ENCODE measurements around the gene TSC1. TPM values are rescaled to one million over a fixed set of nuclear protein-coding genes. Genes with fewer than 3 reads are reported as not detected.

TSC1 gene
- polyA plus RNA-seq, 1 experiment = 45.2 TPM

DNA sequence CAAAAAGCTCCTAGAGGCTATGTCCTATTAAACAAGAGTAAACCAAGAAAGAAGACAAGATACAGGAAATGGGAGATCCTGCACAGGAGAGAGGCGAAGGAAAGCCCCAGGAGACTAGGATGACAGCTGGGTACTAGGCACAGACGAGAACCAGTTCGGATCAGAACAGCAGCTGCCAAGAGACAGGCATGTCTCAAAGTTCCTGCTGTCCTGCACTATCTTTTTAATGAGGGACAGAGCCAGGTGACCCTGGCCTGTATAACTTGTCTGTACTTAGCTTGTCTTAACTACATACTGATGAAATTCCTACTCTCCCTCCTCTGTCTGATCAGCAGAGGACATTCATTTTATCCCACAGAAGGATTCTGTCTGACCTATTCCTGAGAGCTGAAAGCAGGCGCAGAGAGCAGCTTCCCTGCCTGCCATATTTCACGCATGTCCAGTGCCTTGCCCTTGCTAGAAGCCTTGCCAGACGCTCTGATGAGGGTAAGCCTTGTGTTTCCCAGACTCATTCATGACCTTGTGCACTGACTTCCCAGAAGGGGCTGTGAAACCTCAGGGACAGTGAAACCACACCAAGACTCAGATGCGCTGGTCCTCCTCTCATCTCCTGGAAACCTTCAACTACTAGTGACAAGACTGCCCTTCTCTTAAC, 24.7 kb downstream of the TSC1 start:
- no peak overlapping the region for H3K4me3 ChIP-seq (ENCODE audit: low read depth, low read length)
- DNase-seq (ENCODE audit: low read depth) = no peak
- peaks cover 26% of the 10 kb centered on the region for H3K36me3 ChIP-seq (ENCODE audit: control insufficient read depth, insufficient read depth, low read length)
- no peaks in the 10 kb centered on the region for H3K27me3 ChIP-seq (ENCODE audit: control insufficient read depth, insufficient read depth, low read length)
- POLR2A ChIA-PET = no interaction called here
- CTCF ChIA-PET = interaction anchor here (0.6 to 6.9 kb wide), 7 partner anchors 10 to 59 kb away, joined by 3 to 50 read pairs (median 4); partner anchors contain the start of gene GFI1B
- TF ChIP-seq, protein P1, sequence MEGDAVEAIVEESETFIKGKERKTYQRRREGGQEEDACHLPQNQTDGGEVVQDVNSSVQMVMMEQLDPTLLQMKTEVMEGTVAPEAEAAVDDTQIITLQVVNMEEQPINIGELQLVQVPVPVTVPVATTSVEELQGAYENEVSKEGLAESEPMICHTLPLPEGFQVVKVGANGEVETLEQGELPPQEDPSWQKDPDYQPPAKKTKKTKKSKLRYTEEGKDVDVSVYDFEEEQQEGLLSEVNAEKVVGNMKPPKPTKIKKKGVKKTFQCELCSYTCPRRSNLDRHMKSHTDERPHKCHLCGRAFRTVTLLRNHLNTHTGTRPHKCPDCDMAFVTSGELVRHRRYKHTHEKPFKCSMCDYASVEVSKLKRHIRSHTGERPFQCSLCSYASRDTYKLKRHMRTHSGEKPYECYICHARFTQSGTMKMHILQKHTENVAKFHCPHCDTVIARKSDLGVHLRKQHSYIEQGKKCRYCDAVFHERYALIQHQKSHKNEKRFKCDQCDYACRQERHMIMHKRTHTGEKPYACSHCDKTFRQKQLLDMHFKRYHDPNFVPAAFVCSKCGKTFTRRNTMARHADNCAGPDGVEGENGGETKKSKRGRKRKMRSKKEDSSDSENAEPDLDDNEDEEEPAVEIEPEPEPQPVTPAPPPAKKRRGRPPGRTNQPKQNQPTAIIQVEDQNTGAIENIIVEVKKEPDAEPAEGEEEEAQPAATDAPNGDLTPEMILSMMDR (IDR thresholded peaks at IDR 0.05; ENCODE audit: insufficient read depth, low read depth, low read length) = no peak

DNA sequence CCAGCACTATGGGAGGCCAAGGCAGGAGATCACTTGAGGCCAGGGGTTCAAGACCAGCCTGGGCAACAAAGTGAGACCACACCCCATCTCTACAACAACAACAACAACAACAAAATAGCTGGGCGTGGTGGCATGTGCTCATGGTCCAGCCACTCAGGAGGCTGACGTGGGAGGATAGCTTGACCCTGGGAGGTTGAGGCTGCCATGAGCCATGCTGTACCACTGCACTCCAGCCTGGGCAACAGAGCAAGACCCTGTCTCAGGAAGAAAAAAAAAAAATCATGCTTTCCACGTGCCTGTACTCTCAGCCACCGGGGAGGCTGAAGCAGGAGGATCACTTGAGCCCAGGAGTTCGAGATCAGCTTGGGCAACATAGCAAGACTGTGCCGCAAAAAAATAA, 29.5 kb downstream of the TSC1 start:
- POLR2A ChIA-PET = no interaction called here
- CTCF ChIA-PET = interaction anchor here (0.7 to 6.9 kb wide), 3 partner anchors 12 to 16 kb away, joined by 3 to 50 read pairs (median 3); no protein-coding TSS in a partner anchor

DNA sequence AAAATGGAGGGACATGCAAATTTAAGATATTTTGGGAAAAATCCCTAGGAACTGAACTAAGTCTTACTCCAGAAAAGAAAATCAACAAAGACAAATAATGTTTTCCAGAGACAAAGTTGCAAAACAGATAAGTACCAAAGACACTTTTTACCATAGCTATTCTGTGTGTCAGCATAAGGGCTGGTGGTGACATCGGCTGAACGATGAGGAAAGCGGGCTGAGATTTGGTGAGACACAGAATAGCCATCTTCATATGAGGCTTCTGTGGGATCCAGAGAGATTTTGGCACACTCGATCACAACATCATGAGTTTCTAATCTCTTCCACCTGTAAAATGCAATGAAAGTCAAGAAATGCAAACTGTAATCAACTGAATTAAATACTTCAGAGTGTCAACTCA, 32.3 kb downstream of the TSC1 start:
- no peaks in the 10 kb centered on the region for H3K27me3 ChIP-seq (ENCODE audit: control insufficient read depth, insufficient read depth, low read length)
- no peak overlapping the region for H3K4me3 ChIP-seq (ENCODE audit: low read depth, low read length)
- TF ChIP-seq, protein P1 (IDR thresholded peaks at IDR 0.05; ENCODE audit: insufficient read depth, low read depth, low read length) = no peak
- H3K36me3 ChIP-seq (ENCODE audit: control insufficient read depth, insufficient read depth, low read length) = peaks cover 12% of the 10 kb centered on the region
- CTCF ChIA-PET = no interaction called here
- DNase-seq (ENCODE audit: low read depth) = no peak
- POLR2A ChIA-PET = no interaction called here

More for the DNA sequence above, 29.5 kb downstream of the TSC1 start:
- DNase-seq (ENCODE audit: low read depth) = no peak
- peaks cover 16% of the 10 kb centered on the region for H3K36me3 ChIP-seq (ENCODE audit: control insufficient read depth, insufficient read depth, low read length)
- TF ChIP-seq, protein P1 (IDR thresholded peaks at IDR 0.05; ENCODE audit: insufficient read depth, low read depth, low read length) = no peak
- no peaks in the 10 kb centered on the region for H3K27me3 ChIP-seq (ENCODE audit: control insufficient read depth, insufficient read depth, low read length)
- no peak overlapping the region for H3K4me3 ChIP-seq (ENCODE audit: low read depth, low read length)

DNA sequence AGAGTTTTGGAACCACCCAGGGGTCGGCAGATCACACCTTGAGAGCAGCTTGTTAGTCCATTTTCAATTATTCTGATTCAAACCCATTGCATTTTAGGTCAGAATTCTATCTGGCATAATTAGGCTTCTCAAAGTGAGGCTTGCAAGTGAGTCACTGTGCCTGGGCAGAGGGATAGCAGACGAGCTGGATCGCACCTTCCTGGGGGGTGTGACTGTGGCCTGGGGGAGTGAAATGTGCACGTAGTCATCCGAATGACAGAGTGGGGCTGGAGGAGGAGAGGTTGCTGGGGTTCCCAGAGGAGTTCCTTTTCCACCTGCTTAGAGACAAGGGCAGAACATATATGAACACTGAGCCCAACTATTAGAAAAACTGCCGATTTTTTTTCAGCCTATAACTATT, 34.0 kb downstream of the TSC1 start:
- TF ChIP-seq, protein P1 (IDR thresholded peaks at IDR 0.05; ENCODE audit: insufficient read depth, low read depth, low read length) = no peak
- no peak for DNase-seq (ENCODE audit: low read depth)
- Histone ChIP-seq H3K4me3 (ENCODE audit: low read depth, low read length) (no peak overlapping the region), H3K27me3 (ENCODE audit: control insufficient read depth, insufficient read depth, low read length) (no peaks in the 10 kb centered on the region), H3K36me3 (ENCODE audit: control insufficient read depth, insufficient read depth, low read length) (peaks cover 13% of the 10 kb centered on the region)
- CTCF ChIA-PET = interaction anchor here (1.9 to 2.2 kb wide), 2 partner anchors 8 to 66 kb away, joined by 6 to 17 read pairs; no protein-coding TSS in a partner anchor
- POLR2A ChIA-PET = no interaction called here

DNA sequence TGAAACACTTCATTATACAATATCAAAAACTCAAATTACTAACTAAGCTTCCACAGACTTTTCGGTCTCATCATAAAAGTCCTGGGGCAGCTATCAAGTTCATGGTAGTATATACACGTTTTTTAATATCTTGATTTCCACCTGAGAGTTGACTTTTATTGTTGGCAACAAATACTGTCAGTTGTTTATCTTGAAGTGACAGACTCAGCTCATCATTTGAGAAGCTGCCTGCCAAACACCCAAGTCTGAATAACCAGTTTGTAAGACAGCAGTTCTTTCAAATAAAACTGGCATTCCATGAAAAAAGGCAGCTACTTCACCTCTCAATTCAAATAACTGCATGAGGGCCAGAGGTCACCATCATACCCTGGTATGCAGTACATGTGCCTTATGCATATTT, 35.1 kb downstream of the TSC1 start:
- DNase-seq (ENCODE audit: low read depth) = no peak
- ChIA-PET CTCF (interaction anchor here (1.0 to 2.2 kb wide), 4 partner anchors 7 to 67 kb away, joined by 3 to 17 read pairs (median 5); no protein-coding TSS in a partner anchor), POLR2A (no interaction called here)
- Histone ChIP-seq H3K27me3 (ENCODE audit: control insufficient read depth, insufficient read depth, low read length) (no peaks in the 10 kb centered on the region), H3K36me3 (ENCODE audit: control insufficient read depth, insufficient read depth, low read length) (peaks cover 14% of the 10 kb centered on the region), H3K4me3 (ENCODE audit: low read depth, low read length) (no peak overlapping the region)
- TF ChIP-seq, protein P1 (IDR thresholded peaks at IDR 0.05; ENCODE audit: insufficient read depth, low read depth, low read length) = no peak

All from BJ (cell line).